Right ventricle myocardium inferior (tissue), 1 donor: ENCODE measurements around the gene TMOD1. TPM values are rescaled to one million over a fixed set of nuclear protein-coding genes. Genes with fewer than 3 reads are reported as not detected.

ENCODE experiments used
- ATAC-seq: fragments of 200-7000 bp; cut with Tn5 transposase; one replicate; pipeline ENCODE4 v1.9.1; 2020; ENCODE audit warnings: mild to moderate bottlenecking, moderate library complexity
- DNase-seq: peaks from one replicate; pipeline ENCODE4 v3.0.0; 2021; ENCODE audit errors: missing footprints
- intact Hi-C: fragments of 100-400 bp; cut with DNase I; formaldehyde crosslinking; loops from one replicate; pipeline ENCODE4 v1.11.0; 2022
- total RNA-seq: library from RNA; stranded (reverse); fragmentation: NEBNext Ultra II Directional; extraction: Animal tissue kit (Norgen Biotek cat#: 25700); gene quantifications from one replicate; pipeline ENCODE4 v1.2.1, GENCODE V29; 2021
- donor health status: DM: no; HTN: yes; CAD: no; lungs with severe emphysema.

Gene TMOD1
- total RNA-seq, 1 donor from 2014 or later: 192 TPM

- ATAC-seq (peak; percentile 38), DNase-seq (peak; percentile 78)
- intact Hi-C loops: loop anchor here (2.0 to 5.0 kb wide), 2 partner anchors 40 to 54 kb away; no protein-coding TSS in a partner anchor
Measured at GRCh38 chr9:97556721-97557605, 55.5 kb downstream of the TMOD1 start.

- intact Hi-C loops: loop anchor here (2.0 to 5.0 kb wide), 2 partner anchors 40 to 55 kb away; no protein-coding TSS in a partner anchor
- DNase-seq (peak; percentile 86), ATAC-seq (peak; percentile 86)
Measured at GRCh38 chr9:97557606-97558095, 56.2 kb downstream of the TMOD1 start.

GRCh38 chr9:97558701-97559101 lies 57.2 kb downstream of the TMOD1 start:
- intact Hi-C loops: loop anchor here (5.0 kb wide), 1 partner anchor 41 kb away; no protein-coding TSS in a partner anchor
- ATAC-seq (no peak), DNase-seq (no peak)

- DNase-seq (no peak), ATAC-seq (no peak)
- intact Hi-C loops: loop anchor here (5.0 kb wide), 1 partner anchor 42 kb away; no protein-coding TSS in a partner anchor
Measured at GRCh38 chr9:97559111-97559514, 57.6 kb downstream of the TMOD1 start.

- intact Hi-C loops: no loop called here
- DNase-seq (no peak), ATAC-seq (no peak)
Measured at GRCh38 chr9:97560154-97560553, 58.7 kb downstream of the TMOD1 start.

GRCh38 chr9:97560851-97561250 lies 59.4 kb downstream of the TMOD1 start:
- DNase-seq (no peak), ATAC-seq (no peak)
- intact Hi-C loops: no loop called here

- intact Hi-C loops: no loop called here
- DNase-seq (no peak), ATAC-seq (no peak)
Measured at GRCh38 chr9:97561501-97561900, 60.0 kb downstream of the TMOD1 start.

GRCh38 chr9:97562542-97562941 lies 61.1 kb downstream of the TMOD1 start:
- DNase-seq: no peak
- intact Hi-C loops: no loop called here
- no peak for ATAC-seq

GRCh38 chr9:97563458-97564135 lies 62.1 kb downstream of the TMOD1 start:
- intact Hi-C loops: no loop called here
- ATAC-seq: peak; percentile 32
- no peak for DNase-seq

GRCh38 chr9:97564291-97565175 lies 63.1 kb downstream of the TMOD1 start:
- no peak for DNase-seq
- peak; percentile 38 for ATAC-seq
- intact Hi-C loops: no loop called here

GRCh38 chr9:97565262-97565661 lies 63.8 kb downstream of the TMOD1 start:
- intact Hi-C loops: no loop called here
- no peak for ATAC-seq
- no peak for DNase-seq

- ATAC-seq: no peak
- DNase-seq: no peak
- intact Hi-C loops: no loop called here
Measured at GRCh38 chr9:97567182-97567893, 65.9 kb downstream of the TMOD1 start.

- ATAC-seq: no peak
- intact Hi-C loops: no loop called here
Measured at GRCh38 chr9:97567894-97568202, 66.4 kb downstream of the TMOD1 start.

GRCh38 chr9:97568461-97569275 lies 67.2 kb downstream of the TMOD1 start:
- no peak for DNase-seq
- intact Hi-C loops: no loop called here
- no peak for ATAC-seq

More at GRCh38 chr9:97567894-97568202, 66.4 kb downstream of the TMOD1 start:
- no peak for DNase-seq

GRCh38 chr9:97570899-97571298 lies 69.4 kb downstream of the TMOD1 start:
- intact Hi-C loops: no loop called here
- ATAC-seq (peak; percentile 87), DNase-seq (peak; percentile 89)

- intact Hi-C loops: no loop called here
- DNase-seq (no peak), ATAC-seq (peak; percentile 20)
Measured at GRCh38 chr9:97571664-97572063, 70.2 kb downstream of the TMOD1 start.

- no peak for ATAC-seq
- intact Hi-C loops: no loop called here
- no peak for DNase-seq
Measured at GRCh38 chr9:97572196-97572891, 70.9 kb downstream of the TMOD1 start.
